GM21526 (cell line): ENCODE results near the gene PIK3R1.
A peak's percentile ranks its signal among the peaks of the same experiment; 100 is the strongest.

Source experiments
- ATAC-seq: cut with Tn5 transposase; IDR thresholded peaks from one replicate; pipeline ENCODE4 v1.9.1; 2021; ENCODE audit warnings: moderate library complexity; ENCODE audit not compliant: unreplicated experiment, low FRiP score

PIK3R1 gene

DNA sequence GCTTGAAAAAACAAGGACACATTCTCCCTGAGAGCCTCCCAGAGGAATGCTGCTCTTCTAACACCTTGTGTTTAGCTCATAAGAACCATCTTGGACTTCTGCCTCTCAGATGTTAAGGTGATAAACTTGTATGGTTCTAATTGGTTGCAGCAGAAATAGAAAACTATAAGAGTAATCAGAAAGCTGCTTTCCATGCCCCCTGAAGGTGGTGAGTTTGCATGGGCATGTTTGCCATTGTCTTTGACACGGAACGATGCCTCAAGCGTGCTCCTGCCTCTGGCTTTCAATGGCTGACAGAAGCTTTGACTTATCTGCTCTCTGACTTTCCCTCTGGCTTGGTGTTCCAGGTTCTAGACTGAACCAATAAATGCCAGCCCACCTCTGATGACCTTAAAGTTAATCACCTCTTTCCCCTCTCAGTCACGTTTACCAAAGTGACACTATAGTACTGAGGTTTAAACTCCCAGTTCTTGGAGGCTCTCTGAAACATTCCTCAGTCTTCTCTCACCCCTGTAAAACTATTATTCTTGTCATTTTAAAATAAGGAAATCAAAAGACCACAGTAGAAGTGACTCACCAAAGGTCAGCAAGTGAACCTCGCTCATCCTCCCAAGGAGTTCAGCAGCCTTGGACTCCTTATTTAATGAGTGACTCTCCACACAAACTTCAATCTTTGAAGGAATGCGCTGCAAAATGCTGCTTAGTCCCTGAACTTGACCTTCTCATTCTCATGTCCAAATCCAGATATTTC is 103.6 kb downstream of the PIK3R1 start:
- ATAC-seq = no peak

DNA sequence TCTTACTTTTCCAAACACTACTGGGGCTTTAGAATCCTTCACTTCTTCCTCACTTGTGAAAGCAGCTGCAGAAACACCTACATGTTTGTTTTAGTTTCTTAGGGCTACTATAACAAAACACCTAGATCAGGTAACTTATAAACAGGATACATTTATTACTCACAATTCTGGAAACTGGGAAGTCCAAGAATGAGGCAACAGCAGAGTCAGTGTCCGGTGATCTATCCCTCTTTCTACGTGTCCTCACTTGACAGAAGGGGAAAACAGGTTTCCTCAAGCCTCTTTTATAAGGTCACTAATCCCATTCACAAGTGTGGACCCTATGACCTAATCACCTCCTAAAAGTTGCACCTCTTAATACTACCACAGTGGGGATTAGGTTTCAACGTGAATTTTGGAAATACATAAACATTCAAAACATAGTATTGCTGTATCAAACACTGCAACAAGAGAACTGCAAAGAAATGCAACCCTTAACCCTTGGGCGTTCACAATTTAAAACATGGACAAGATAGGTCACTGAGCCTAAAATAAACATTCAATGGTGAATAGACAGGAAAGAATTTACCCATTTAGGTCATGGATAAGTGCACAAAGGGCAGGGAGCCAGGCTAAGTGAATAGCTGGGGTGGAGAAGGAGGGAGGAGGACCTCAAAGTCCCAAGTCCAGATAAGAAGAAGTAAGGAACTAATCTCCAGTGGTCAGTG is 104.3 kb downstream of the PIK3R1 start:
- no peak for ATAC-seq

DNA sequence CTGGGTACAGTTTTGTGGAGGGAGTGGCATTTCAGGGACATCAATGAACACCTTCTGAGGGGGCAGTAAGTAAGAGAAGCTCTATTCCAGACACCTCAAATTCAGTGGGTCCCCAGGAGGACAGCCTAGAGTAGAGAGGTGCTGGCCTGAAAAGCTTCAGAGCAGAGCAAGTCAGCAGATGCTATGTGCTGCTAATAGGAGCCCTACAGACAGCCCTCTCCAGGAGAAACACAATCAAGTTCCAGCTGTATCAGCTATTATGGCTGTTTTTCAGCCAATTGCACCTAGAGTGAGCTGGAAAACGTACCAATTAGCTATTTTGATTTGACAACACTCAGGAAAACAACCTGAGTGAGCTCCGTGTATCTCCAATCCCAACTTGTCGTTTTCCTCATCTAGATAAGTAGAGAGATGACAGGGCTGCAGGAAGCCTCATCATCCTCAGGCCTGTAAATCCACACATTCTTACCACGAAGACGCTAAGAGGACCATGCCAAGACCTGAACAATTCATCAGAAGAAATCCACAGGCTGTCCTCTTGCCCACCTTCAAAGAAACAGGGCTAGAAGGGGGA is 104.9 kb downstream of the PIK3R1 start:
- no peak for ATAC-seq

DNA sequence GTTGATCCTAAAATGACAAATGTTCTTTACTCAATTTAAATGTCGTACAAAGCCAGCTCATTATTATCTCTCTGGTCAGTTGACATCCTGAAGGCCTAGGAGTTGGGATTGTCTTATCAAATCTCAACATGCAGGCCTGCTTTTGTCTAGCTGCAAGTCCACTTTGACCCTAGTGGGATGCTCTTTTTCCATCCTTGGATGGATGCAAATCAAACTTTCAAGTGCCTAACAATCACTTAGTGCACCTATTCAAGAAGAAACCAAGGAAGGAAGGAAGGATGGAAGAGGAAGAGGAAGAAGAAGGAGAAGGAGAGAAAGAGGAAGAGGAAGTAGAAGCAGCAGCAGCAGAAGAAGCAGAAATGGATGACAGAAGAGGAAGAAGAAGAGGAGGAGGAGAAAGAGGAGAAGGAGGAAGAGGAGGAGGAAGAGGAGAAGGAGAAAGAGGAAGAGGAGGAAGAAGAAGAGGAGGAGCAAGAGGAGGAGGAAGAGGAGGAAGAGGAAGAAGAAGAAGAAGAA is 109.6 kb downstream of the PIK3R1 start:
- ATAC-seq = no peak

DNA sequence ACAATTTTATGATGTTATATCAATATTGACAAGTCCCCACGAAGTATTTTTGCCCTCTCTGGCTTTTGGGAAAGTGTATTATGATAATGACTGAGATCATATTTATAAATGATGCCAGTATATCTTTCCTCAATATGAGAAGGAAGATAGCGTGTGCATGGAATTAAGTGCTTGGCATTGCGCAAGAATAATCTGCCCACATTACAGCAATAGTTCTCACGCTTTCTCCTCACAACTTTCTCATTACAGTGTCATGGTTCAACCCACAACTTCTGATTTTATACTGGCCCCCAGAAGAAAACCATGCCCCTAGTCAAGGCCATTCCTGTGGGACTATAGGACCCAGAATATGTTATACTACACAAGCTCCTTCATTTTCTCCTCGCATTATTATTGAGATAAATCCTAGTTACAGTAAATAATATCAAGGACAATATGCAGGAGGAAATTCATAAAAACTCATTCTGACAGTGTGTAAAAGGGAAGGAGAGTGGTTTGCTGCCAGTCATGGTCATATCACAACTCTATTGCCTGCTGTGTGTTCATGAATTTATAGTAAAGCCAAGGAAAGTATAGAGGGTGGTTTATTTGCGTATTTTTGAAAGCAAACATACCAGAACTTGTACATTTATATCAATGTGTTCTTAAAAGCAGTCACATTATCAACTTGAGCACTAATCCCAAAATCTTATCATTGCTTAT is 114.1 kb downstream of the PIK3R1 start:
- no peak for ATAC-seq

DNA sequence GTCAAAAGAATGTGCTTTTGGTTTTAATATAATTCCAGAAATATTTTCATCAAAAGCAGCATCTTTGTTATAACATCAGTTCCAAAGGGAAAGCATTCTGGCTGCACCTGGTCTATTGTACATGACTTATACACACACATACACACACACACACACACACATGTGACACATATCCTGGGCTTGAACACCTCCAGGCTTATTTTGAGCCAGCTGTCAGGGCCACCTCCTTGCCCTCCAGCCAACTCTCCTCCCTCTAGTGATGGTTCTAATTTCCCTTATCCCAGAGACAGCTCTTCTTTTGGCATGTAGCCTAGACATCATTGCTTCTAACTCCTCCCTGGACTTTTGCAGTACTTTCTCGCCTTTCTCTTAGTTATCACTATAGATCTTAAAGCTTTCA is 115.0 kb downstream of the PIK3R1 start:
- ATAC-seq = no peak

DNA sequence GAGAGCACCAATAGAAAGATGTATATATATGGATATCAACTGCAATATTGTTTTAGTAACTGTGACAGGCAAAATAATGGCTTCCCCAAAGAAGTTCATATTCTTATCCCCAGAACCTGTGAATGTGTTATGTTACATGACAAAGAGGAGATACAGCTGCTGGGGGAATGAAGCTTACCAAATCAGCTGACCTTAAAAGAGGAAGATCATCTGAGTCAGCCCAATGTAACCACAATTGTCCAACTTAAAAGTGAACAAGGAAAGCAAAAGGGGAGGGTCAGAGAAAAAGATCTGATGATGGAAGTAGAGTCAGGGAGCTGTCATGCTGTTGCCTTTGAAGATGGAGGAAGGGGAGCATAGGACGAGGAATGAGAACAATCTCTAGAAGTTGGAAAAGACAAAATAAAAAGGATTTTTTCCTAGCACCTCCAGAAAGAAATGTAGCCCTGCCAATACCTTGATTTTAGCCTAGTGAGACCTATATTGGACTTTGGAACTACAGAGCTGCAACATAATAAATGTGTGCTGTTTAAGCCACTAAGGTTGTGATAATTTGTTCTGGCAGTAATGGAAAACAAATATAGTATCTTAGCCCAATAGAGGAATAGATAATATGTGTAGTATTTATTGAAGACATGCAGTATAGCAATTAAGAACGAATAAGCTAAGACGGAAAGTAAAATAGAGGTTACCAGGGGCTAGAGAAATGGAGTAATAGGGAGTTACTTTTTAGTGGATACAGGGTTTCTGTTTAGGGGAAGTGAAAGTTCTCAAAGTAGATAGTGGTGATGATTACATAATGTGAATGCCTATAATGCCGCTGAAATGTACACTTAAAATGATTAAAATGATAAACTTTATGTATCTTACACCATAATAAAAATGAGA is 115.9 kb downstream of the PIK3R1 start:
- no peak for ATAC-seq

DNA sequence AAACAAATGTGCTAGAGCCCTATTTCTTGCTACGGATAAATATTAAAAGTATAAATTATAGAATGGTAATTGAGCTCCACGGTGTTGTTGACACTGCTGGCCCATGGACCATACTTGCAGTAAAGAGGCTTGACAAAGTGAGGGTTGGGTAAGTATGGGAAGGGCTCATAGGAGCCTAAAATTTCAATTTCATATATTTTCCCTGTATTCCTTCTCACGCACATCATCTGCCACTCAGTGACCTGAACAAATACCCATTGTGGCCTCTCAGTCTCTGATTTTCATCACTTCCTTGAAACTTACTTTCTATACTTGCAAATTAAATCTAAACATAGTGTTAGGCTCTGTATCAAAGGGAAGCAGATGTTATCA is 116.5 kb downstream of the PIK3R1 start:
- ATAC-seq = no peak

DNA sequence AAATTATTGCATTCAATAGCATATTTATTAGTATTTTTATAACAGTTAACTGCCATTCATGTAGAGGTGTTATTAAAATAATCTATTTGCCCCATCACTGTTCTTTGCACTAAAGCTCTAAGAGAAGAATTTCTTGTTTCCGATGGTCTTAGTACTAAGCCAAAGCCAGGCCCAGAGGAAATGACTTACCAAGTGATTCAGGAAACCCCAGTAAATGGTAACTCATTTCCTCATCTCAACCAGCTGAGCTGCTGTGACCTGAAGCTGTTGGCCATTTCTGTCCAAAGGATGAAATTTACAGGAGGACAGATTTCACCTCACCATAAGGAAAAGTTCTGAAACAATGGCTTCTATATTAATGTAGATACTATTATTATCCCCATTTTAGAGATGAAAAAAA is 117.0 kb downstream of the PIK3R1 start:
- no peak for ATAC-seq

DNA sequence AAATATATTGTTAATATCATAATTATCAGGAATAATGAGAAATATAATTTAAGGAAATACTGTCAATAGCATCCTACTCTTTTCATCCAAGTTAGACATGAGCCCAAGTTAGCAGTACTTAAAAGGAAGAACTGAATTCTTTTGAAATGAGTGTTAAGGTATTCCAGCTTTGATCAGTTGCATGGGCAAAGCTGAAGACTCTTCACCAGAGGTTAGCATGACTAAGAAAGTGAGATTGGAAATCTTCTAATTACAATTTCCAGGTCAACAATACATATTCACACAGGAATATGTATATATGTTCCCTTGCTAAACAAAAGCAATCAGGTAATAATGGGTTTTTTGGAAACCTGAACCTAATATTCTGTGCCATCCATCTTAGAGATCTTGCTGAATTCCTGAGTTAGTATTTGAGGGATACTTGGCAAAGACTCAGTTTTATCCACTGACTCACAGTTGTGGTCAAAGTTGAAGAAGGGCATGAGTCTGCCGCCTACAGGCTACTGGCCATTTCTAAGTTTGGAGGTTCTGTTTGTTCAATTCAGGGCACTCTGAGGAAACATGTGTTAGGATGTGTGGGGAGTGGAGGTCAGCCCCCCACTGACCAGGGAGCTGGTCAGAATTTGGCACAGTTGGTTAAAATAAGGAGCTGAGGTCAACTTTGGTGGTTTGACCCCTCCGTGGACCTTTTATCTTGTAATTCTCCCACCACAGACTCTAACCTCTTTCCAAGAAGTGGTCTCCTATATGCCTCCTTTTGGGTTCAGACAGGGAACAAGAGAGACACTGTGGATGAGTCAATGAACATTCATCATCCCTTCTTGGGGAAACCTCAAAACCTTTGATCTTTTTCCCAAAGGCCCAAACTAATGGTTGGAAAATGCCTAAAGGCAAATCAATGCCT is 118.3 kb downstream of the PIK3R1 start:
- no peak for ATAC-seq

DNA sequence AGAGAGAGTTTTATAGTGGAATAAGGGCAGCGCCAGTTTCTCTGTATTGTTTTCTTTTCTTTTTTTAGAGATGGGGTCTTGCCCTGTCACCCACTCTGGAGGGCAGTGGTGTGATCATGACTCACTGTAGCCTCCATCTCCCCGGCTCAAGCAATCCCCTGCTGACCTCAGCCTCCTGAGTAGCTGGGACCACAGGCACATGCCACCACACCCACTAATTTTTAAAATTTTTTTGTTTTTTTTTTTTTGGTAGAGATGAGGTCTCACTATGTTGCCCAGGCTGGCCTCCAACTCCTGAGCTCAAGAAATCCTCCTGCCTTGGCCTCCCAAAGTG is 119.0 kb downstream of the PIK3R1 start:
- ATAC-seq = no peak

DNA sequence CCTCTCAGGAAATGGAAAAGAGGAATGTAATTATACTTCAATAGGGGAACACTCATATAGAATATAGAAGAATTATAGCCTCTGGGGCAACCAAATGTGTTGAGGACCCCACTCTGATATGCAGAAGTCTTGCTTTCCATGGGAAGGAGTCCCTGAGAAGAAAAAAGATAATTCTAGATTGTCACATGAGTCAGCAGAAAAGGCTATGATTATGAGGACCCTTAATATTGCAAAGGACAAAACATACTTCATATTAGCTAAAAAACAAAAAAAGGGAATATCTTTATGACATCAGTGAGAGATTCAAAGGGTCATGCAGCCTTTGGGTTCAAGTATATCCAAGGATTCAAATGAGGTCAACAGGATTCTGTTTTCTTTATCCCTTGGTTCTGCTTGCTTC is 119.5 kb downstream of the PIK3R1 start:
- ATAC-seq = no peak

DNA sequence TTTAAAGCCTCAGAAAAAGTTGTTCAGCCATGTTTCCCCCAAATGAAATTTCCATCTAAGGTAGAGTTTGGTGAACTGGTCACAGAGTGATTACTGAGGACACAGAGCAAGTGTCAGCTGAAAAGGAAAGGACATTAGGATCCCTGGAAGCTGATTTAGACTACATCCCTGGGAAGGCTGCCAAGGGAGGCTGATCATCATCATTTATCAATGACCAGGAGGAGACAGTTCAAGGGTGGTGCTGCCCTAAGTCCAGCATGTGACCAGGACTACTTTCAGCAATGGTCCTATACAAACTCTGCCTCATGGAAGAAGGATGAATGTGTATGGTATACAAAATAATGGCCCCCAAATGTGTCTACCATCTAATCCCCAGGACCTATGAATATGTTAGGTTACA is 120.6 kb downstream of the PIK3R1 start:
- no peak for ATAC-seq

DNA sequence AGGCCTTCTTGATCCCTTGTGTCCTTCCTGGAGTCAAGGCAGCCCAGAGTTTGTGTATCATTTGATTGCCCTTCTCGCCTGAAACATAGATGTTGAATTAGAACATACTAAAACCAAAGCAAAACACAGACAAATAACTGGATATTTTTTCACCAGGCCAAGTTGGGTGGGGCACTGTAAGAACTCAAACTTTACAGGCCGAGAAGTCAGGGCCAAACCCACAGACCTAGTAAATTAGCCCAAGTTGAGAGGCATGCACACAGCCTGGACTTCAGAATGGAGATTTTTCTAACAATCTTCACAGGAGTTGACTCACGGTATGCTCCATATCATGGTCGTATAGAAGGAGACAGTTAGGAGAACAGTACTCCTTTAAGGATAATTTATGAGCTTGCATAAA is 121.7 kb downstream of the PIK3R1 start:
- no peak for ATAC-seq

DNA sequence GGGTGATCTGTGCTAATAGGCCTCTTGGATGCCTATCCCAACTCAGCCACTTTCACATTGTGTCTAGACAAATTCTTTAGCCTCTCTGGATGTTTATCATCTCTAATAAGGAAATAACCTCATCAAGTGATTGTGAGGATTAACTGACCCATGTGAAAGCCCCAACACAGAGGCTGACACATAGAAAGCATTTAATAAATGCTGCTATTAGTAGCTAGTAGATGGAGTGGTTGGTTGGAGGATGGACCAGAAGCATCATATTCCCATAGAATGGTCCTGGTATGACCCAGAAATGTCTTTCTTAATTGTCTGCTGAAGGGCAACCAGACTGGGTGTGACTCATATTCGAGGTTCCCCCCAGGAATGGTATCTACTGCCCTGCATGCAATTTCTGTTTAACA is 124.4 kb downstream of the PIK3R1 start:
- no peak for ATAC-seq

DNA sequence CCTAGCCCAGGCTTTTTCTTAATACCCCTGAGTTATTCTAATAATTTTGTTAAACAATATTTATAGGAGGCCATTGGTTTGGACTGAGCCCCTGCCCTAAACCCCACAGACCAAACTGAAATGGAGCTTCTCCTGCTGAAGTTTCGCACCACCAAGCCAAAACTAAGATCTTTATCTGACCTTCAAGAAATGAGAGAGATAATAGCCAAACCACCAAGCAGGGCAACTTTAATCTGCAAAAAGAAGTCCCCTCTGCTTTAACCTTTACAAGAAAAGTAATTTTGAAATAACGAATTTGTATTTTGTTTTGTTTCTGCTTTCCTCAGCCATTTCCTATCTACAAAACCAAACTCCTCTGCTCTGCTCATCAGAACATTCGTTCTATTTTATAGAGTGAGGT is 125.5 kb downstream of the PIK3R1 start:
- ATAC-seq = no peak

DNA sequence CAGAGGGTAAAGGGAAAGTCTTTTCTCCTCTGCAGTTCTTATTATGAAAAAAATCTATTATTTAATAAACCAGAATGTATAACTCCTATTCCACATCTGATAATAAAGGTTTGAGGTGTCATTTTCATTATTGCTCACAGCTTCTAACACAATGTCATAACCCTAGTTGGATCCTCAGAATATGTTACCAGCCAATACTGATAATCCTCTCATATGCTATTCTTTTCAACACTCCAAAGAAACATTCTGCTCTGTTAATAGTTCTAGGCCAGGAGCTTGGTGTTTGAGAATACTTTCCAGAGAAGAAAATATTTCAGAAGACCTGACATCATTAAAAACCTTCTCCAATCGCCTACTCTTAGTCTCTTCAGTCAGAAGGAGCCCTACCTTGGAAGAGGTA is 127.1 kb downstream of the PIK3R1 start:
- no peak for ATAC-seq

DNA sequence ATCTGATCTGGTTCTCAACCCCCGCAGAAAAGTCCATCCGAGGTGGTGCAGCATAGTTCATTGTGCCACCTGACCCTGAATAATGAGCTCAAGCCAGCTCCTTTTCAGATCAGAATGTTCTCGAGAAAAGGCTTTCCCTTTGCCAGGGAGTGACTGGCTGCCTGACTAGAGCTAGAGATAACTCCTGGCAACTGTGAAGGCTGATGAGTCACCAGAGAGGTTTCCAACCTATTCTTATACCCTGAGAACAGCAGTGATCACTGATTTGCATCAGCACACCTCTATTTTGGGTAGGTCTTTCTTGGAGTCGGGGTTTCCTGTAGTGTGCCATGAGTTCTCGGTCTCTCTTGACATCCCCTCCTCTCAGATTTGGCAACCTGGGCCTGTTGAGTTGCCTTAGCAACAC is 127.9 kb downstream of the PIK3R1 start:
- peak; percentile 63 for ATAC-seq

DNA sequence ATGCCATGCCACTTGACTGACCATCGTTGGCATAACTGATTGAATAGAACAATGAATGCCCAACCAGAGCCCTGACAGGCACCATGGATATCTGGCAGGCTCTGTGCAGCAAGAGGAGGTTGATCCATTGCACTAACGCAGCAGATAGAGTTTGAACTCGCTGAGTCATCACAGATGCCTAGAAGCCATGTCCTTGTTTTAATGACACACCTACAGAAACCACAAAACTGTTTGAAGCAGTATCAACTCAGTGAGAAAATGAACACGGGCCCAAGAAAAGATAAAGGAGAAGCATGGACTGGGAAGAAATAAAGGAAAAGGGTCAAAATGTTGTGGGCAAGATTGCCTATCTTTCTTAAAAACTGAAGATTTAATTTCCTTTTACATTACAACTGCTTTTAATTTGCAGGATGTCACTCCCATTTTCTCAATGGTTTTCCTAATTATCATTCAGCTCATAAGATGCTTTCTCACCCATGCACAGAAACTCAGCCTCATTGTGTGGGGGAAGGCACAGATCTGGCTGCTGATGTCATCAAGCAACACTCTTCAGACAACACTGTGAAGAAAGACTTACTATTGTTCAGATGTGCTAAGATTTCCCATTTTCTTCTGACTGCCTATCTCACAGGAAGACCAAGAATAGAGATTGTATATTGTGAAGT is 129.0 kb downstream of the PIK3R1 start:
- ATAC-seq = no peak
